Measurements from ENCODE around the gene HIP1.
"Not testable (repeated sequence)": the region's sequence is repeated elsewhere in the genome, so short reads cannot be mapped to it uniquely, and the experiment has no call there.

The HIP1 gene

DNA sequence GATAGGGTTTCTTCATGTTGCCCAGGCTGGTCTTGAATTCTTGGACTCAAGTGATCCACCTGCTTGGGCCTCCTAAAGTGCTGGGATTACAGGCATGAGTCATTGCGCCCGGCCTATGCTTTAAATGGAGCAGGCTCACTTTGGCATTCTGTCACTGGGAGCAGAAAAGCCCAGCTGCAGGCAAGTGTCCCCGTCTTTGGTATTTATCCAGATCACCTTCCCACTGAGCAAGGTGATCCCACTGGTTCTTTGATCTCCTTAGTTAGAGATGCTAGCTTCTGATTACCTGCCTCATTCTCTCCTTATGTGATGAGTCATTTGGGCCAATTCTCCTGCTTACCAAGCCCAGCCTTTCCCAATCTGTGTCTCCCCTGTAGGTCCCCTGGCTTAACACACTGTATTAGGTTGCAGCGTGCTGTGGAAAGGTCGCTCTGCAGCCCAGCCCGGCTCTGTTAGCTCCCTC is 207.4 kb downstream of the HIP1 start:
- DNase-seq (ENCODE audit: low read depth, low spot score), result peak; percentile 19

DNA sequence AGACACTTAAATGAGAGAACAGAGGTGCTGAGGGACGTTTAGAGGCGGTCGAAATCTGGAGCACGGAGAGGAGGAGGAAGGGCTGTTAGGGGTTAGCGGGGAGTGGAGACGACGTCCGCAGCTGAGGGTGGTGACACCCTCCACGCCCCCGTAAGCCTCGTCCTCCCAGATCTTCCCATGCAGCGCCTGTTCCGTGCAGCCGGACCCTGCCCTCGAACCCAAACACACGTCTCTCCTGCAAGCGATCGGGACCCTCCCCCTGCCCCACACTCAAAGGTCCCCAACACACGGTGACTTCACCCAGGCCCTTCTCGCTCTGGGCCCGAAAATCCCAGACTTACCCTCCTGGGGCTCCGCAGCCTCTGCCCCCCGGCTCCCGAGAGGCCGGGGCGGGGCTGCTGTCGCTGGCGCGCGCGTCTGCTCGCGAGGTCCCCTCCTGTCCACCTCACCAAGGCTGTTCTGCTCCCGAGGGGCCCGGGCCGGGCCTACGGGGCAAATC is 211.5 kb downstream of the HIP1 start:
- peak; percentile 17 for DNase-seq (ENCODE audit: low read depth, low spot score)

DNA sequence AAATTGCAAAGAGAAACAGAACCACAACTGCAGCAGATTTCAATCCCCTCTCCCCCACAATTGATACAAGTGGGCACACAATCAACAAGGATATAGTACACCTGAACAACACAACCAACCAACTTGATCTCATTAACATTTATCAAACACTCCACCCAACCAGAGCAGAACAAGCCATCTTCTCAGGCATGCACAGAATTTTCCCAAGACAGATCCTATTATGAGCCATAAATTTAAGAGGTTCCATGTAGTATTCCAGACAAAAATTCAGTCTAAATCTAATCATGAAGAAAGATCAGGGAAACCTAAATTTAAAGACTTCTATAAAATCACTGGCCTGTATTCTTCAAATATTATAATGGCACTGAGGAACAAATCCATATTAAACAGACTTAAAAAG is 217.0 kb downstream of the HIP1 start:
- DNase-seq (ENCODE audit: low read depth, low spot score), result not testable (repeated sequence)

DNA sequence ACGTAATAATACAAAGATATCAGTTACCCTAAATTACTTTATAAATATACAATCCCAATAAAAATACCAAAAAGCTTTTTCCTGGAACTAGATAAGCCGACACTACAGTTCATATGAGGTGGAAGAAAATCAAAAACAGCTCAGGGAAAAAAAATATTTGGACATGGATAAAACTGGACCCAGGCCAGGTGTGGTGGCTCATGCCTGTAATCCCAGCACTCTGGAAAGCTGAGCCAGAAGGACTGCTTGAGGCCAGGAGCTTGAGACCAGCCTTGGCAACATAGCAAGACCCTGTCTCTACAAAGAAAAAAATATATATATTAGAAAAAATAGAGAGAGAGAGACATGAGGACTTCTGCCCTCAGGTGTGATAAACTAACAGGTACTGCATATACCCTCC is 219.9 kb downstream of the HIP1 start:
- not testable (repeated sequence) for DNase-seq (ENCODE audit: low read depth, low spot score)

DNA sequence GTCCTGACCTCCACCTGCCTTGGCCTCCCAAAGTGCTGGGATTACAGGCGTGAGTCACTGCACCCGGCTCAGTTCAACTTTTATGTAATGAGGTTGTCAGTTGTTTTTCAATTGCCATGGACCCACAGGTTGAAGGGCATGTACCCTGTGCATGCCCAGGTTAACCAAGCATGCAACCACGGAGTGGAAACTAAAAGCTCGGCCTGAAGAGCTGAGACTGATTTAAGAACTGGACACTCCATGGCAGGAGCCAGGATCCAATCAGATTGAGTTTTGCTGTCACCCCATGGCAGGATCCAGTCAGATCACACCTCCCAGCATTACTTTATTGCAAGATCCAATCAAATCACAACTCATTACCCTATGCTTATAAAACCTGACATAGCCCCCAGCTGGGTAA is 229.7 kb downstream of the HIP1 start:
- not testable (repeated sequence) for DNase-seq (ENCODE audit: low read depth, low spot score)

DNA sequence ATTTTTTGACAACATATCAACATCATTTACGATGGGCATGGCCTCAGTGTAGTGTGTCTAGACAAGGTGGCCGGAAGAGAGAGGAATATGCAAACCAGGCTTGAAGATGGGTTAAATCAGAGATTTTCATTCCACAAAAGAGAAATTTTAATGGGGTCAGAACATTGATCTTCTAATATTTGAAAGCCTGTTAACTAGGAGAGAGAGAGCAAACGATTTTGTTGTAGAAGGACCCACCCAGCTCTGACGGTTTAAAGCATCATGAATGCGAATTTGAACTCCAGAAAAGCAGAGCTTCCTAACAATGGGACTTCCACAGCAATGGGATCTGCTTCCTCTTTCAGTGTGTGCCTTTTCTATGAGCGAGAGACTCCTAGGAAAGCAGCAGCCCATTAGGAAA is 246.7 kb downstream of the HIP1 start, which contains the start of gene SPDYE5:
SPDYE5 (plus strand) TSS at position 301 of the 400 bp plus-strand sequence. CDS start 1,728 bp downstream, outside the sequence.
- DNase-seq (ENCODE audit: low read depth, low spot score), result not testable (repeated sequence)

DNA sequence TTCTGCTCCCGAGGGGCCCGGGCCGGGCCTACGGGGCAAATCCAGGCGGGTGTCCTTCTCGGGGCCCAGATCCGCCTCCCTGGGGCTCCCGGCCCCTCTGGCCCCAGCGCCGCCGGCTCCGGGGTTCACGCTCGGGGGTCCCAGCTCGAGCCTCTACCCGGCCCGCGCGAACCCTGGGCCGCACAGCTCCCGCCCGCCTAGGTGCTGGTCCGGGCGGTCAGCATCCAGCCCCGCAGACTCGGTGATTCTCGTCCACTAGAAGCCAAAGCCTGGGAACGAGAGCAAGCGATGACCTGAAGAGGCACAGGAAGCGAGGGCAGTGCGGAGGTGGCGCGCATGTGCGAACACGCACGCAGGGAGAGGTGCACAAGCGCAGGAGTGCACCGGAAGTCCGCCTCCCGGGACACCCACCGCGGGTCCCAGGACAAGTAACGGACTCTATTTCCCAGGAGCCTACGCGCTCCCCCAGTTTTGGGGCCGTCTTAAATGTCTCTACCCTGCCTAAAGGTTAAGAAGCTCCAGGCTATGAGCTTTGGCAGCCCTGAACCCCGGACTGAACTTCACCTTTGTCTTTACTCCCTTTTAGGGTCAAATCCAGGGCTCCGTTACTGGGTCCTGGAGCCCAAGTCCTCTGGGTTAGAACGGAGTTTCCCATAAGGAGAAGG is 252.6 kb downstream of the HIP1 start, which contains the start of gene POM121C:
POM121C (minus strand) TSS at position 321 of the 665 bp plus-strand sequence. CDS start 44,803 bp downstream, outside the sequence.
- DNase-seq (ENCODE audit: low read depth, low spot score), result peak; percentile 96

DNA sequence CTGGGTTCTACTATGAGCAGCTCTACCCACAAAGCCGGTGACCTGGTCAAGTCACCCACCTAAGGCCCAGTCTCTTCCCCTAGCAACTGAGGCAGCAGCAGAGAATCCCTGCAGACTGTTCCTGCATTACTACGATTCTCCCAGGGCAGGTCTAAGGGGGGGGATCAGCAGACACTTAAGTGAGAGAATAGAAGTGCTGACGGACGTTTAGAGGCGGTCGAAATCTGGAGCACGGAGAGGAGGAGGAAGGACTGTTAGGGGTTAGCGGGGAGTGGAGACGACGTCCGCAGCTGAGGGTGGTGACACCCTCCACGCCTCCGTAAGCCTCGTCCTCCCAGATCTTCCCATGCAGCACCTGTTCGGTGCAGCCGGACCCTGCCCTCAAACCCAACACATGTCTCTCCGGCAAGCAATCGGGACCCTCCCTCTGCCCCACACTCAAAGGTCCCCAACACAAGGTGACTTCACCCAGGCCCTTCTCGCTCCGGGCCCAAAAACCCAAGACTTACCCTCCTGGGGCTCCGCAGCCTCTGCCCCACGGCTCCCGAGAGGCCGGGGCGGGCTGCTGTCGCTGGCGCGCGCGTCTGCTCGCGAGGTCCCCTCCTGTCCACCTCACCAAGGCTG is 253.3 kb downstream of the HIP1 start:
- DNase-seq (ENCODE audit: low read depth, low spot score), result peak; percentile 11

All from astrocyte of the hippocampus (primary cell).